A549 treated with ZK216348 at 1 μM for 4 hours (cell line): ENCODE measurements around the gene ENPP4. TPM values are rescaled to one million over a fixed set of nuclear protein-coding genes. Genes with fewer than 3 reads are reported as not detected.

Source experiments
- total RNA-seq: library from RNA; stranded (reverse); fragments of 200-300 nt; extraction: Qiagen RNA extraction; gene quantifications from 5 replicates; pipeline ENCODE4 v1.2.3, GENCODE V29; 2022; ENCODE audit warnings: low read depth

Gene ENPP4, protein sequence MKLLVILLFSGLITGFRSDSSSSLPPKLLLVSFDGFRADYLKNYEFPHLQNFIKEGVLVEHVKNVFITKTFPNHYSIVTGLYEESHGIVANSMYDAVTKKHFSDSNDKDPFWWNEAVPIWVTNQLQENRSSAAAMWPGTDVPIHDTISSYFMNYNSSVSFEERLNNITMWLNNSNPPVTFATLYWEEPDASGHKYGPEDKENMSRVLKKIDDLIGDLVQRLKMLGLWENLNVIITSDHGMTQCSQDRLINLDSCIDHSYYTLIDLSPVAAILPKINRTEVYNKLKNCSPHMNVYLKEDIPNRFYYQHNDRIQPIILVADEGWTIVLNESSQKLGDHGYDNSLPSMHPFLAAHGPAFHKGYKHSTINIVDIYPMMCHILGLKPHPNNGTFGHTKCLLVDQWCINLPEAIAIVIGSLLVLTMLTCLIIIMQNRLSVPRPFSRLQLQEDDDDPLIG
- total RNA-seq = 0.17 to 0.41 TPM (median 0.24 TPM) in 5 replicates

DNA sequence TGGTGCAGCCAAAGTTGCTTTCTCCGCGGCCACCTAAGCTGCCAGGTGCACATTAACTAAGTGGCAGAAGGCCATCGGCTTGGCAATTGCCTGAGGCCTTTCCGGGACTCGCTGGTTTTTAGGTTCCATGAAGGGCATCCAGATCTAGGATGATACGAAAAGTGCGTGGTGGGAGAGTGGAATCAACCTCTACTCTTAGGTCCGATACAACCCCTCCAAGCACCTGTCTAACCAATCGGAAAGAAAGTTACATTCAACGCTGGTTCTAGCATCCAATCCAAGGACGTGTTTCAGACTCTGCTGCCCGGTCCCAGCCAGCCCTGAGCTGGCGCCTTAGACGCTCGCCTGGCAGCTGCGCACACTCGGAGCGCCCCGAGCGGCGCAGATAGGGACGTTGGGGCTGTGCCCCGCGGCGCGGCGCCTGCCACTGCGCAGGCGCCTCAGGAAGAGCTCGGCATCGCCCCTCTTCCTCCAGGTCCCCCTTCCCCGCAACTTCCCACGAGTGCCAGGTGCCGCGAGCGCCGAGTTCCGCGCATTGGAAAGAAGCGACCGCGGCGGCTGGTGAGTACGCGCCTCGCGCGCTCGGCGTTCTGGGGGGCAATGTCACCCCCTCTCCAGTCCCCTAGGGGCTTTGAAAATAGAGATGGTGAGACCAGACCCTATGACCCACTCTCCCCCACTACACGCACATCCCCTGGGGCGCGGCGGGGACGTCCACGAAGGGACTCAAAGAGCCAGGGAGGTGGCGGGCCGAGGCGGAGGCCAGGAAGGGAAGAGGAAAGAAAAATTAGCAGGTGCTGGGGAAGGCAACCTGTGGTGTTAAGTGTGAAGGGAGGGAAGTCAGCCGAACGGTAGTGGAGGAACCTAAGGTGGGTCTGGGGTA is at the start of gene ENPP4:
Gene ENPP4, plus strand, starts transcription at position 361 of the 883 bp plus-strand sequence. CDS start 9,595 bp downstream, outside the sequence.

DNA sequence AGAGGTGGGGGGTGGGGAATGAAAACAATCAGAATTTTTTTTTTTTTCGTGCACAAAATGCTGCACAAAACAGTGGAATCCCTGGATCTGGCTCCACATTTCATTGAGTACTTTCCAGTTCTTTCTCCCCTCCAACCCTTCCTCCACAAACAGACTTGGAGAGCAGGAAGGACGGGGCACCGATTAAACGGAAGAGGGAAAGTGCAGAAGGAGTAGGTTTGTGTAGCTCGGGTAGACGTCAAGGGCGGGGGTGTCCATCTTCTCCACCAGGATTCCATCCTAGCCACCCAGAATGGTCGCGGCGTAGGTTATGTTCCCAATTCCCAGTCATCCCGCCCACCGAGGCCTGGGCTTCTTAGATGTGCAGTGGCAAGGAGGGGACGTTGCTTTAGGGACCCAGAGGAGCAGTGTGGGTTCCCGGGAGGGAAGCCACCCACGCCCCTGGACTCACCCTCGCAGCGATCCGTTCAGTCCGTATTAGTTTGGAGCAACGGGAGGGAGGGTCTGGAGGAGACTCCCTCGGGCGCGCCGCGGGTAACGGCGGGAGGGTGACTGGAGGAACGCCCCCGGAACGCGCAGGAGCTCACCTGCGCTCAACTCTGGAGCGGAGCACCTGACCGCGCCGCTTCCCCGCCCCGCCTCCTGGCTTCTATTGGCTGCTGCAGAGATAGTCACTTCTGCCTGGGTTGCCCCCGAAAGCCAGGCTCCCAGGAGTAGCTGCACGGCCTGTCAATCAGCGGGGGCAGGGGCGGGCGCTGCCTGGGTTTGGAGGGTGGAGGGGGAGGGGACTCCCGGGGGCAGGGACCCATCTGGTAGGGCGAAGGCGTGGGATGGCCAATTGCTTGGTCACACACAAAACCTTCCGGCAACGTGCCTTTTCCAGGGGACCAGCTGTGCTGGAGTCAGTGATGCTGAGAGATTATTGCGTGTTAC is 40.8 kb downstream of the ENPP4 start, which contains the start of gene ENPP5:
Gene ENPP5, minus strand, starts transcription at position 624 of the 933 bp plus-strand sequence. CDS start 2,718 bp downstream, outside the sequence.

Other genes with a start within 250 kb of the ENPP4 start
- gene CLIC5, start 114.1 kb upstream of the ENPP4 start, total RNA-seq = not detected in 5 replicates
- not detected in 5 replicates for gene ENPP5, start 41.0 kb downstream of the ENPP4 start, total RNA-seq